GM18499 (cell line): ENCODE results near the gene FABP1.

Experiments
- ATAC-seq: cut with Tn5 transposase; IDR thresholded peaks from one replicate; pipeline ENCODE4 v1.9.1; 2021; ENCODE audit warnings: moderate number of reproducible peaks; ENCODE audit not compliant: insufficient read depth, unreplicated experiment

FABP1 gene

DNA sequence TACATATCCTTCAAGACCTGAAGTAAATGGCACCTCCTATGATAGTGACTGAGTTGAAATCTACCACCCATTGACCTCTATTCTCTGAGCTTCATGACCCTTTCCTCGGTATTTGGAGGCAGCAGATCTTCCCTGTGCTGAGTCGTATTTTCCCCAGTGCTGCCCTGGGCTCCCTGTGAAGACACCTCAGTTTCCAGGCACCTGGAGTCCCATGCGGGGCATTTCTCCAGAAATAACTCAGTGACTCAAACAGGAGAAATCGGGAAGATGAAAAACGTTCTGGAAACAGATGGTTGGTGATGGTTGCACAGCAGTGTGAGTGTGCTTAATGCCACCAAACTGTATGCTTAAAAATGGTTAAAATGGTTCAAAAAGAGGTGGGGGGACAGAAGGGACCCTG, 42.3 kb downstream of the FABP1 start:
- ATAC-seq, result no peak

DNA sequence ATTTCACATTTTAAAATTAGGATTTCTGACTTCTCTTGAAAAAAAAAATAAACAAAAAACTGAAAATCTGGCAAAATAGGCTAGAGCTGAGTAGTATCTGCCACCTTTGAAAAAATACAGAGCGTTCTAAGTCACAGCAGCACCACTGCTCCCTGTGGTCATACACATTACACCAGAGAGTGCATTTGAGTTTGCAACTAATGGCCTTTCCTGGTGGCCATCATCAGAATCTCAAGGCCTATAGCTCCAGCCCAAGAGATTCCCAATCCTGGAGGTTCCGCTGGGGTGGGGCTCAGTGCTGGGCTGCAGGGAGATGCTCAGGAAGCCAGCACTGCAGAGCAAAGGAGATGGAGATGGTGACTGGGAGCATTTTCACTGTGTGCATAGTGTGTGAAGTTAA, 42.8 kb downstream of the FABP1 start:
- ATAC-seq, result no peak

DNA sequence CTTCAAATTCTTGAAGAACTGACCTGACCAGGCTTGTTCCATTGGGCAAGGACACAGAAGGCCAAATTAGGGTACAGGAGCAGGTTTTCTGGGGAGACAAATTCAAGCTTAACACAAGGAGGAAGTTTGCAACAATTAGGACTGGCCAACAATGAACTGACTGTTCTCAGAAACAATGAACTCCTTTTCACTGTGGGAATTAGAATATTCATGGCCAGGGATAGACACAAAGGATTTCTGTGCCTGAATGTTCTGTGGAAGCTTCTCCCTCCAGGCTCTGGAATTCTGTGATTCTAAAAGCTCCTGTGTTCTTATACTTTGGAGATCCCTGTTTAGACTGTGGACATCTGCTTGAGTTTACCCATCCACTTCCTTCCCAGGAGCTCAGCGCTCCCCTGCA, 45.1 kb downstream of the FABP1 start:
- no peak for ATAC-seq

DNA sequence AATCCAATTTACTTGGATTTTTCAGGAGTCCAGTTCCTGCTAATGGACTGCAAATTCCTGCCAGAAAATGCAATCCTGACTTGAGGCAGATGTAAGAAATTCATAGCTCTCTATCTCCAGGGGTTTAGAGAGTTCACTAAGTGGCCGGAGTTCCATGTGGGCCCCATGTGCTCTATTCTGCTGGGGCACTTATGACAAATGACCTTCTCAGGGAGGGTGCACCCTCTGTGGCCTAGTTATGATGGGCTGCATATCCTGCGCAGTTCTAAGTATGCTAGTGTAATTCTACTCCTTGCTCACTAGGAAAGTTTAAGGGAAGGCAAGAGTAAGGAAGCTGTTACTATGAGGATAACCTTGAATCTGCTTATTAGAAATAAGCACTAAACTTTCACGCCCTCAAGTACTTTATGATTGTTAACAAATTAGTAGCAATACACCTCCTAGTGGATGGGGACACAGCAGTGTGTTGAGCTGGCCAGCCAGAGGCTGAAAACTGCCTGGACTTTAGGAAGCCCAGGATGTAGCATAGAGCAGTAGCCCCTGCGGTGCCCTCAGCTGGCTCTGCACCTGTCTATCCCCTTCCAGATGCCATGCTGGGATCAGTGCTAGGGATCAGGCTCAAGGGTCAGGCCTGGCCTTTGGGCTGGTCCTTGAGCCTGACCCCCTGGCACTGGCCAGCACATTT, 45.8 kb downstream of the FABP1 start:
- no peak for ATAC-seq

DNA sequence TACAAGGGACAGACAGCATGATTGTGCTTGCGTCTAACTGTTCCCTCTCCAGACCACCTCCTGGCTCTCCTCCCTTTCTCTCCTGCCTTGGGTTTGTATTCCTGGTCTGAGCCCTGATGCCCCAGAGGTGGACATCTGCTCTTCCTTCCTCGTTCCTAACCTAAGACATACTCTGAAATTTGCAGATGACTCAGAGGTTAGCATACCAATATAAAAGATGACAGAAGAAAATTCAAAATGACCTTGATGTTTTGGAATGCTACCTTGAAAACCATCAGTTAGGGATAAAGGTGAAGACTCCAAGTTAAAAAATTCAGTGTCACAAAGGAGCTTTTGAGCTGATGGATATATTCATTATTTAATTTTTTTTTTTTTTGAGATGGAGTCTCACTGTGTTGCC, 47.3 kb downstream of the FABP1 start:
- no peak for ATAC-seq

DNA sequence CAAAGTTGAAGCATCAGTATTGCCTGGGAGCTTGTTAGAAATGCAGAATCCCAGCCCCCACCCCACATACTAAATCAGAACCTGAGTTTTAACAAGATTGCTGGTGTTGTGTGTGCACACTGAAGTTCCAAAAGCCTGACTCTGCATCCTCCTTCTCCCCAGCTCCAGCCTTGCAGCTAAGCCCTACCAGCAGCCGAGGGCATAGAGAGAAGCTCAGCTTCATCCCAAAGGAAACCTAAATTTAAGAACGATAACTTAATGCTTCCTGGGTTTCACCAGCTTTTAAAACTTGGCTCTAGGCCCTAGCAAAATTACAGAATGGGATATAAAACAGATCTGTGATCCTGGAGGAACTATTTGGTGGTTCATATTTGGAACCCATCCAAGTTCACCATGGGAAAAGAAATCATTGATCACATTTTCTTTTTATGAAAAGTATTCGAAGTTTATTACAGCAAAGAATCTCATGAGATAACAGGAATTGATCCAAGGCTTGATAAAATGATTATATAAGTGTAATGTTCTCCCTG, 49.2 kb downstream of the FABP1 start:
- no peak for ATAC-seq

DNA sequence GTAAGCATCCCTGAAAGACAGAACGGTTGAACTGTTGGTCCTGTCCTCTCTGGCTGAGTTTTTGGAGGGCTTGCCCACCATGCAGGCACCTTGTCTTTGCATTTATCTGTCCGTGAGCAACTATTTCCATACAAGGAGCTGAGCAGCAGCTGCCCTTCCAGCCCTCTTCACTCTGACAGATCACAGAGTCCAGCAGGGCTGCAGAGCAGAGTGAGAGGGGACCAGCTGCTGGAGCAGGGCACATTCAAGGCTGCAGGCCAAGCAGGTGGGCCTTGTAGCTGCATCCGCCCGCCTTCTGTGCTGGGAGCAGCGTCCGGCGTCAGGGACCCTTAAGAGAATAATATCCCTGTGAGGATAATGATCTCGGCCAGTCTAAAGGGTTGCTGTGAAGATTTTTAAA, 50.8 kb downstream of the FABP1 start:
- ATAC-seq, result no peak

DNA sequence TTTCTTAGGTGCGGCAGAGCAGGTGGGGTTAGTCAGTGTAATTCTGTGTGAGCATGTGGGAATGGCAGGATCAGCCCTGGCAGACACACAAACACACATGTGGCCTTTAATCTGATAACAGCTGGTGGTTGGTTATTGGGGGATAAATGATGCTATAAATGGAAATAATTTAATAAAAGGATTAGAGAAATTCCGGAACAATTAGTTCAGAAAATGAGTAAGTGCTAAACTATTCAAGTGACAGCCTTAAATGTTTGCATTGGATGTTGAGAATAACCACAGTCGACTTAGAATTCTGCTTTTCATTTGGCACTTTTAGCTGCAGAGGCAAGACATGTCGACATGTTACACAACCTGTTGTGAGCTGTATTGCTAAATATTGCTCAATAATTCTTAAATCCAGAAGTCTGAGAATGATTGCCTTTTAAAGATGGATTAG, 53.0 kb downstream of the FABP1 start:
- ATAC-seq, result no peak

DNA sequence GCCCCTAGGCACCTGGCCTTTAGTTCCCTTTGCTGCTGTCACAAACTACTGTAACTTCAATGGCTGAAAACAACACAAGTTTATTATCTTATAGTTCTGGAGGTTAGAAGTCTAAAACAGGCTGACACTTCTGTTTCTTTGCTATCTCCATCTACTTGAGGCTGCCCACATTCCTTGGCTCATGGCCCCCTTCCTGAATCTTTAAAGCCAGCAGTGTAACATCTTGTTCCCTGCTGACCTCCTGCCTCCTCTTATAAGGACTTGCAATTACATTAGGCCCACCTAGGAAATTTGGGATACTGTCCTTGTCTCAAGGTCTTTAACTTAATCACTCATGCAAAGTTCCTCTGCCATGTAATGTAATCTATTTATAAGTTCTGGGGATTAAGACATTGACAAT, 53.7 kb downstream of the FABP1 start:
- no peak for ATAC-seq
